Effector CD8-positive, alpha-beta T cell (primary cell): ENCODE results near the gene HDLBP.

Experiments used
- DNase-seq: peaks from one replicate; lab custom pipeline; 2025; lab: John Stamatoyannopoulos, UW

Gene HDLBP

DNA sequence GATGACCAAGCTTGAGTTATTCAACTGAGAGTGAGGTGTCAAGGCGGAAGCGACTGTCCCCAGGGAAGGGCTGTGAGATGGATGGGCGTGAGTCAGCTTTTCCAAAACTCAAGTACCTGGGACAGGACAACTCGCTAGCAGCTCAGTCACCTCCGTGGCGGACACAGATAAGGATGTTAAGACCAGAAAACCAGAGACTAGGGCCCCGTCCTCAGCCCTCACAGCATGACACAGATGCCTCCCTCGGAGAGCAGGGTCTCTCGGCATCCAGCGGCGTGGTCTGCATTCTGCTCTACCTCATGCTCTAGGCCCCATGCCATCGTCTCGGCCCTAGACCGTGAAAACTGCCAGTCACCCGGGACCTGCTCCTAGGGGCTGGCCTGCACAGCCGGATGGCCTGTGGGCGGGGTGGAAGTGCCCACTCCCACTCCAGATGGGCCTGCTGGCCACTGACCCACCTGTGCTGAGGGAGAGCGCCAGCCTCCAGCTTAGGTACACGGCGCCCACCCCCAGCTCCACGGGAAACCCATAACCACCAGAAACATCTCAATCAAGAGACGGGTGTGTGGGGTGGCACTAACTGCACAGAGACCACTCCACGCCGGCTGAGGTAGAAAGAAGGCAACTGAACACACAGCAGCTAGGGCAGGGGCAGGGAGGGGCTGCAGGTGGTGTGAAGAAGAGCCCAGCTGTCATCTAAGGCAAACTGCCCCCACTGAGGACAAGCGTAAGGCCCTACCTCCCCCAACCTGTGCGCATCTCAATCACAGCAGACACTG, 87.2 kb downstream of the HDLBP start:
- DNase-seq, result no peak

DNA sequence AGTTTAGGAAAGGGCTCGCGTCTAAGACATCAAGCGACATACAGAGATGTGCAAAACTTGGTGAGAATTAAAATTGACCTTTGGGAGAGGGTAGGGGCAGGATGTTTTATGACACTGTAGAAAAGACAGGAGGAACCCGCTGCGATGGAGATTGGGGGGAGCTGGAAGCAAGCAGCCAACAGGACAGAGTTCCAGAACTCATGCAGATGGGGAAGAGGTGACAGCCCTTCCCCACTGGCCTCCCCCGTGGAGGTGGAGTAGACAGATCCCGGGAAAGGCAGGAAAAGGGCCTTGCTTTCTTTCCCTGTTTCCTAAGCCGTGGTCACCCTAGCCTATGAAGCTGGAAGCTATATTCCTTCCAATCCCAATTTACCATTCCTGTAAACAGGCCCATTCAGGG, 87.9 kb downstream of the HDLBP start:
- DNase-seq, result no peak

DNA sequence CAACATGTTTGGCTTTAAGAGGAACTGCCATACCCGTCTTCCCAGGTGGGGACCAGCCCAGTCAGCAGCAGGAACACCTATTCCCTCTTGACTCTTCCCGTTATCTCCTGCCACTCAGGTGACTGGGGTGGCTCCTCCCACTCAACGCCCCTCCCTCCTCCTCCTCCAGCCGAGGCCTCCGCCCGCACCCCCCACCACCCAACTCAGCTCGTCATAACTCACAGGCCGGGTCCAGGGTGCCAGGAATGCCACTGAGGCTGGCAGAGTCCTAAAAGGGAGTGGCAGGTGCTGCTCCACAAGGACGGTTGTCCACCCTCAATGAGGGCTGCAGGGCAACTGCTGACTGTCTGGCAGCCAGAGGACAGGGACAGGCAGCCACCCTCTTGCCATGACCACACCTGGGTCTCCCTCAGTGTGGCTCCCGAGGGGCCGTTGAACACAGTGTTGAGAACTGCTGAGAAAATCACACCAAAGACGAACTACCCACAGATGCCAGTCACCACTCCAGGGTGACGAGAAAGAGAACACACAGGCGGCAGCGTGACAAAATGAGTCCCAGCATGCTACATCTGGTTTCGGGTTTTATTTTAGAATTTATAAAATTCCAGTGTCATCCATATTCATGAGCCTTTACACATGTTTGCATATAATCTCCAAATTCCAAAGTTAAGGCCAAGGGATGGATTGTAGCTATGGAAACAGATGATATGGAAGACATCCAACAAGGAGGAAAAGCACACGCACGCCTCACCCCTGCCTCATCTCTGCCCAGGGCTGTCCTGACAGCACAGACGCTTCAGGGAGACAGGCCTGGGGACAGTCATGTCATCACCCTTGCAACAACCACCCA, 88.5 kb downstream of the HDLBP start:
- no peak for DNase-seq

DNA sequence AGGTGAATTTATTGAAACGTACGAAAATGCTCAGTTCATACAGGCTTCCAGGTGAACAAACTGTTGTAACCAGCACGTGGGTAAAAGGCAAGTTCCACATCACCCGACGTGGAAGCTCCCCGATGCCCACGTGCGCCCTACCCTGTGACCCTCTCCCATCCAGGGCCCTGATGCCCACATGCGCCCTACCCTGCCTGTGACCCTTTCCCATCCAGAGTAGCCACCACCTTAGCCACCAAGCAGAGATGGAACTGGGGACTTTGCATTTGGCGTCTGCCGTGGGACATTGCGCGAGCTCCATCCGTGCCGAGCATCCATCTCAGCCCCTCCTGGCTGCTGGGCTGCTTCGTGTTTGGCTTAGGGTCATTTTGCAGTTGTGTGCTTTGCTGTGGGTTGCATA, 89.5 kb downstream of the HDLBP start:
- no peak for DNase-seq

DNA sequence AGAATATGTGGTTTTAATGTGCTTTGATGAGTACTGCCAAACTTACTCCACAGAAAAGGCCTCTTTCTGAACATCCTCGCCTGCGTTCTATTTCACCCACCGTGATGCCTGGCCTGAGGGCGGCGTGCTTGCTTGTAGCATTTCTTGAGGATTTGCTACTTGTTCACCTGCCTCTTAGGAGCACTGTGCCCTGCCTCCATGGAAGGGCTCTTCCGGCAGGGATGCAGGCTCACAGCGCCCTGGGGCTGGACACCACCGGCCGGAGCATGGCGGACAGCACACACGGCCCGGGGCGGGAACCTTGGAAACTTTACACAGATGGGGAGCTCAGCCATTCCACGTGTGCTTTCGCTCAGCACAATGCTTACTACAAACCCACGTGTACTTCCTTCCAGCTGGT, 89.9 kb downstream of the HDLBP start:
- DNase-seq, result no peak

DNA sequence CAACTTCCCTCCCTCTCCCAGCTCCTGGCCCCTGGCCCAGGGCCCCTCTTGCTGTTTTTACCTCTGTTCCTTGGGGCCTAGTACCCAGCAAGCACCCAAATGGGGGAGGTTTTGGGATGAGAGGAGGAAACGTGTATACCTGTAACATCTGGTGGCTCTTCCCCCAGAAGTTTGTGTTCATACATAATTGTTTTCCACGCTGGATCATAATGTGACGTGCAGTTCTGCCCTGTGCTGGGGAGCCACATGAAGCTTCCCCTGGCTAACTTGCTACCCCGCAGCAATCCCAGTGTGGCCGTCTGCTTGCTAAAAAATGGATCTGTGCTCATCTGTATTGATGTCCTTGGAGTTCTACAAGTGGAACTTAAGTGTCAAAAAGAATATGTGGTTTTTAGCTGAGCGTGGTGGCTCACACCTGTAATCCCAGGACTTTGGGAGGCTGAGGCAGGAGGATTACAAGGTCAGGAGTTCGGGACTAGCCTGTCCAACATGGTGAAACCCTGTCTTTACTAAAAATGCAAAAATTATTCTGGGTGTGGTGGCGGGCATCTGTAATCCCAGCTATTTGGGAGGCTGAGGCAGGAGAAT, 90.5 kb downstream of the HDLBP start:
- no peak for DNase-seq

DNA sequence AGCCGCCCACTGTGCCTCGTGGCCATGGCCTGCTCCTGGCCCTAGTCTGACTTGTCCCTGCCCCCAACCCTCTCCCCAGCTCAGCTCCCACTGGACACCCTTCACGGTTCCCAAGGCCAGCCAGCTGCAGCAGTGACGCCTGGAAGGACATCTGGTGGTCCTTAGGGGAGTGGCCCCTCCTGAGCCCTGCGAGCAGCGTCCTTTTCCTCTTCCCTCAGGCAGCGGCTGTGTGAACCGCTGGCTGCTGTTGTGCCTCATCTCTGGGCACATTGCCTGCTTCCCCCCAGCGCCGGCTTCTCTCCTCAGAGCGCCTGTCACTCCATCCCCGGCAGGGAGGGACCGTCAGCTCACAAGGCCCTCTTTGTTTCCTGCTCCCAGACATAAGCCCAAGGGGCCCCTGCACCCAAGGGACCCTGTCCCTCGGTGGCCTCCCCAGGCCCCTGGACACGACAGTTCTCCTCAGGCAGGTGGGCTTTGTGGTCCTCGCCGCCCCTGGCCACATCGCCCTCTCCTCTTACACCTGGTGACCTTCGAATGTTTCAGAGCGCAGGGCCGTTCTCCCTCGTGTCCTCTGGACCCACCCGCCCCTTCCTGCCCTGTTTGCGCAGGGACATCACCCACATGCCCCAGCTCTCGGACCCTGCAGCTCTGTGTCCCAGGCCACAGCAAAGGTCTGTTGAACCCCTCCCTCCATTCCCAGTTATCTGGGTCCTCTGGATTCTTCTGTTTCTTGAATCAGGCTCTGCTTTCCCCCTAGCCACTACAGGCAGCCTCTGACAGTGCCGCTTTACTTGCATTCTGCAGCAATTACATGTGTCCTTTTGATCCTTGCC, 91.2 kb downstream of the HDLBP start:
- no peak for DNase-seq

DNA sequence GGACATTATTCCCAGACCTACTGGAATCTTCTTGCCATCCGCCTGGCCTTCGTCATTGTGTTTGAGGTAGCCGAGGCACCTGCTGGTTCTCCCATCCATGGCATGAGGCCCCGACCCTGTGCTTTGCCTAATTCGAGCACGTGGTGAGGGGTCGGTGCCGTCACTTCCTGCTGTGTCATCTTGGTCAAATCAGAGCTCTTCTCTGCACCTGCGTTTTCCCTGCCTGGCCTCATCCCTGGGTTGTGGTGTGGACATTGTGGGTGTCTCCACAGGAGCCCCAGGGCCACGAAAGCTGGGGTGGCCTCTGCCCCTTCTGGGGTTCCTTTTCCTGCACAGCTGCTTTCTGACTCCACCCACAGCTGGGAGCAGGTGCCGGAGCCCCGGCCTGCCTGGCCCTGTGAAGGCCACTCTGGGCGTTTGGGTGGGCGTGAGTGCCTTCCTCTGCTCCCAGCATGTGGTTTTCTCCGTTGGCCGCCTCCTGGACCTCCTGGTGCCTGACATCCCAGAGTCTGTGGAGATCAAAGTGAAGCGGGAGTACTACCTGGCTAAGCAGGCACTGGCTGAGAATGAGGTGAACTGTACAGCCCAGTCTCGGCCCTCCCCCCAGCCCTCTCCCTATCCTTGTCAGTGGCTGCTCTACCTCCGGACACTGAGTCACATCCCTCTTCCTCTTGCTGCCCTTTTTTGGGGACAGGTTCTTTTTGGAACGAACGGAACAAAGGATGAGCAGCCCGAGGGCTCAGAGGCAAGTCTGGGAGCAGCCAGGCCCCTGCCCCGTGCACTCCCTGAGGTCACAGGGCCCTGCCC, 92.1 kb downstream of the HDLBP start:
- DNase-seq, result no peak

DNA sequence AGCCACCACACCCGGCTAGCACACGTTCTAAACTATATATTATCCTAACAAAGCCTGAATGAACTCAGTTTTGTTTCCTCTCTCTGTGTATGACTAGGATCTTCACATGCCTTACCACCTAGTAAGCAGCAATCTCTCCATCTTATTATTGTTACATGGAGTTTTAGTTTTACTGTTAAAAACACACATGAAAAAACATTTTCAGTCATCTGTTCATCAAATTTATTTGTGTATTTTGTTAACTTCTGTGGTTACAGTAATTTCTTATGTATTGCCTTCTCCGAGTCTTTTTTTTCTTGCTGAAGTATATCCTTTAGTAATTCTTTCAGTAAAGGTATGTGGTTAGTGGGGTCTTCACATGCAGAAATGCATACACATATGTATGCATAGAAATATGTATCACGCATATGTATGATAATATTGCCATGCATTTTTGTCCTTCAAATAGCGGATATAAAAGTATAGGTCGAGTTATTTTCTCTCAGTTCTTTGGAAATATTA, 95.6 kb downstream of the HDLBP start:
- DNase-seq, result no peak

DNA sequence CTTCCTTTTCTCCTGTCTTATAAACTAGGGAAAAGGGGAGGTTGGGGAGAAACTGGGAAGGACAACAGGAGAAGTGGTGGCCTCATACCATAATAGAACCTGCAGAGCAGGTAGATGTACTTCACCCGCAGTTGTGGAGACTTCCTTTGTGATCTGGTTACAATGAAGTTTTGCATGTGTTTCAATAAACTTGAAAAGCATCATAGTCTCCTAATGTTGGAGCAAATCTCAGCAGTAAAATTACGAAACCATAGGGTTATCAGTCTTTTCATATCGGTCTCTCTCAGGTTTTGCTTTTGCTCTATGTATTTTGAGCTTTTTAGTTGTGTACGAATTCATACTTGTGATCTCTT, 96.5 kb downstream of the HDLBP start:
- no peak for DNase-seq

DNA sequence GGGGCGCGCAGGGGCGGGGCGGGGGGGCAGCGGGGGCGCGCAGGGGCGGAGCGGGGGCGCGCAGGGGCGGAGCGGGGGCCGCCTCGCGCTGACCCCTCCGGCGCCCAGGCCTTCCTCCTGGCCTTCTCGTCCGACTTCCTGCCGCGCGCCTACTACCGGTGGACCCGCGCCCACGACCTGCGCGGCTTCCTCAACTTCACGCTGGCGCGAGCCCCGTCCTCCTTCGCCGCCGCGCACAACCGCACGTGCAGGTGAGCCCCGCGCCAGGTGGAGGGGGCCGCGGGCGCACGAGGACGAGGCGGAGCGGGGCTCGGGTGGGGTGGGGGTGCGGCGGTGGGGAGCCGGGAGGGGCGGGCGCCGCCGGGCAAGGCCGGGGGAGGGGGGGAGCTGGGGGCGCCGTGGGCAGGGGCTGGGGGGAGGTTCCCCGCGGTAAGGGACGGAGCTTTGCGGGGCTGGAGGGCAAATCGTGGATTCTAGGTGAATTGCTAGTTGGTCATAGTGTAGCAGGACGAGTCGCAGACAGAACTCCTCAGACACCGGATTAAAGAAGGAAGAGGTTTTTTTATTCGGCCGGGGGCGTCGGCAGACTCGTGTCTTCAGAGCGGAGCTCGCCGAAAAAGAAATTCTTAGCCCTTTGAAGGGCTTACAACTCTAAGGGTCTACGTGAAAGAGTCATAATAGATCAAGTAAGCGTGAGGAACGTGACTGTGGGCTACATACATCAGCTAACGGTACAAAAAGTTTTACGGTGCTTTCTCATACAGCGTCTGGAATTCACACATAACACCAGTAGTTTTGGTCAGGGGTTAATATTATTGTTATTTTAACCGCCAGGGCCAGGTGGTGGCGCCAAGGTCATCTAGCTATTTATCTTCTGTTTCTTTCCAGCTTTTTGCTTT, 97.1 kb downstream of the HDLBP start:
- DNase-seq, result peak; percentile 11

DNA sequence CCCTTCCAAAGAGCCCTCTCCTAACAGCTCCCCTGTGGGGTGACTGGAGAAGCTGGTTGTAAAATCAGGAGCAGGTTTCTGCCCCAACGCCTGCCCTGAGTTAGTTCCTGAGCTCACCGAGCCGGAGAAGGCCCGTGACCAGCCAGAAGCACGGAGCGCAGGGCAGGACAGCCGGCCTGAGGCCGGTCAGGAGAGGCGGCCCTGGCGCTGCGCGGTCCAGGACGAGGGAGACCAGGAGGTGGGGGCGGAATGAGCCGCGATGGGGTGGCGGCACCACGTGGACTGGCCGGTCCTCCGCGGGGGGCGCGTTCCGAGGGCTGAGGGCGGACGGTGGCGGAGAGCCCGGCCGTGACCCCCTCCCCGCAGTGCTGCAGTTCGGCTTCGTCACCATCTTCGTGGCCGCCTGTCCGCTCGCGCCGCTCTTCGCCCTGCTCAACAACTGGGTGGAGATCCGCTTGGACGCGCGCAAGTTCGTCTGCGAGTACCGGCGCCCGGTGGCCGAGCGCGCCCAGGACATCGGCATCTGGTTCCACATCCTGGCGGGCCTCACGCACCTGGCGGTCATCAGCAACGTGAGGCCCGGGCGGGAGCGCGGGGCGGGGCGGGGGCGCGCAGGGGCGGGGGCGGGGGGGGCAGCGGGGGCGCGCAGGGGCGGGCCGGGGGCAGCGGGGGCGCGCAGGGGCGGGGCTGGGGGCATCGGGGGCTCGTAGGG, 98.0 kb downstream of the HDLBP start:
- peak; percentile 10 for DNase-seq

DNA sequence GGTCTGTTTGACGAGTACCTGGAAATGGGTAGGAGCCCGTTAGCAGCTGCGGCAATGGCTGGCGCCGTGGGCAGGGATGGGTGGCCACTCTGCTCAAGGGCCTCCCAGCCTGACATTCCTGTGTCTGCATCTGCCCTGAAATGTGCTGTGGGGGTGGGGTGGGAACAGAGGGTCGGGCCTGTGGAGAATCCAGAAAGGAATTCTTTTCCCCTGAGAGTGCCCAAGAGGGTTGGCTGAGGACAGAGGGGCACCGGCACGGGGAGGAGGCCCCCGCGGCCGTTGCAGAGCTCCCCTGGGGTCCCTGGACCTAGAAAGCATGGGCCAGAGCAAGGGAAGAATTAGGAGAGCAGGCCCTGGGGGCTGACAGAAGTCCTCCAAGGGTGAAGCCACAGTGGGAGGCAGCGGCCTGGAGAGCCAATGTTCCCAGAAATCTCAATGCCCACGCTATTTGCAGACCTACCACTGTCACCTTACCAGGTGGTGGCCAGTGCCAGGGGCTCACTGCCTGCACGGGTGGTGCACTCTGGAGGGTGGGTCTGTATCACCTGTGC, 99.2 kb downstream of the HDLBP start:
- DNase-seq, result no peak

DNA sequence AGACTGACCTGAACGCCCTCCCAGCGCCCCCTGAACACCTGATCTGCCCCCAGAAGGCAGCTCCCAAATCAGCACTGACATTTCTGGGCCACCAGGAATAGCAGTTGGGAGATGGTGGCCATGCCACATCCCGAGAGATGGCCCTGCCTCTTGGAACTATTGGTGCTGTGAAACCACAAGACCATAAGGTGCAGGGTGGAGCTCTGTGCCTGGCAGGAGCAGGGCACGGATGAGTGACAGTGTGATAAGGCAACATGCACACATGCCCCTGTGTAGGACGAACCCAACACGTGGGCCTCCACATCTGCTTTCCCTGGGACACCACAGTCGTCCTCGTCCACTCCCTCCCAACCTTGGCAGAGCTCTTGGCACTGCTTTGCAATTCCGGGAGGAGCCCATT, 100.1 kb downstream of the HDLBP start:
- DNase-seq, result no peak

DNA sequence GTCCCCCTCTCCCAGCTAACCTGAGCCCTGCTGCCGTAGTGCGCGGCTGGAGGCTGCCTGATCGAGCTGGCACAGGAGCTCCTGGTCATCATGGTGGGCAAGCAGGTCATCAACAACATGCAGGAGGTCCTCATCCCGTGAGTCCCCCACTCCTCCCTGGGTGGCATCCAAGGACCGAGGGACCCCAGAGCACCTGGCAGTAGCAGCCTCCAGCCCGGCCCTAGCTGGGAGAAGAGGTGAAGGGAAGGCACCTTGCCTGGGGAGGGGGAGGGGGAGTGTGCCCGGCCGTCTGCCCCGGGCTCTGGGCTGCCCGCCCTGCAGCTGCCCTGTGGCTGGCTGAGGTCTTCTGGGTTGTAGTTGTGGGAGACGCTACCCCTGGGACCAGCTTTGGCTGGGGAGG, 100.7 kb downstream of the HDLBP start:
- DNase-seq, result no peak

DNA sequence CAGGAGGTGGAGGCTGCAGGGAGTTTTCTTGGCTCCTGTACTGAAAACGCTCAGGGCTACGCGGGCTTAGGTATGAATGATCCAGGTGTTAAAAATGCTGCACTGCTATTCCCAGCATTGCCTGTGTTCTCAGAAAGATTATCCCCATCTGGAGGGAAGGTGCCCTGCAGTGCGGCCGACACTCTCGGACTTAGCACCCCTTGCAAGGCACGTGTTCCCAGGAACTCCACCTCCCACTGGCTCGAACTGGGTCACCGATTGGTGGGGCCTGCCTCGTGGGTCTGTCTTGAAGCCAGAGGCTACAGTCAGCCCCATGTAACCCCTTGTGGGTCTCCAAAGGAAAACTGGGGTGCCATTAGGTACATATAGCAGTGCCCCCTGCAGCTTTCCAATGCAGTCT, 101.3 kb downstream of the HDLBP start:
- no peak for DNase-seq

DNA sequence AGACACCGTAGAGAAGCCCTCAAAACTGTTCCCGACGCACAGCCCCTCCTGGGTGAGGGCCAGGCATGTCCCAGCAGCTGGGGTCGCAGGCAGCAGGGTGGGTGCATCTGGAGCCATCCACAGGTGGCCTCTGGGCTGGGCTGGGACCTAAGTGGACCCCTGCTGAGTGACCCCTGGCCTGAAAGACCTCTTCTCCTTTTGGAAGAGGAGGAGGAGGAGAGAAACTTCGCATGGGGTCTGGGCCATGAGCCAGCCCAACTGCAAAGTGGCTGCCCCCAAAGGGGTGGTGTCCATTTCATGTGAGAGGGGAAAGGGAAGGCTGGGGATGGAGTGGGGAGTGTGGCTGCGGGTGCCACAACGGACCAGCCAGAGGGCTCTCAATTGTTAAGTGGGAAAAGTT, 101.9 kb downstream of the HDLBP start:
- DNase-seq, result no peak

DNA sequence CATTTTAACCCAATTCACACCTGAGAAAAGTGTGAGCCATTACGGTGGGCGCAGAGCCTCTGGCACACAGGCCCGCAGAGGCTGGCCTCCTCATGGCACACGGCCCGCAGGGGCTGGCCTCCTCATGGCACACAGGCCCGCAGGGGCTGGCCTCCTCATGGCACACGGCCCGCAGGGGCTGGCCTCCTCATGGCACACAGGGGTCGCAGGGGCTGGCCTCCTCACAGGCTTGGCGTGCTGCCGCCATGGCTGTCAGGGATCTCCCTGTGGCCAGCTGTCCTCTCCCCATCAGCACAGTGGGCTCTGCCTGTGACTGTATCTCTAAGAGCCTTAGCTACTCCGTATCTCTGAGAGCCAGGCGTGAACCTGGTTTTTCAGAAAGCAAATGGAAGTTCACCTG, 102.4 kb downstream of the HDLBP start:
- no peak for DNase-seq

DNA sequence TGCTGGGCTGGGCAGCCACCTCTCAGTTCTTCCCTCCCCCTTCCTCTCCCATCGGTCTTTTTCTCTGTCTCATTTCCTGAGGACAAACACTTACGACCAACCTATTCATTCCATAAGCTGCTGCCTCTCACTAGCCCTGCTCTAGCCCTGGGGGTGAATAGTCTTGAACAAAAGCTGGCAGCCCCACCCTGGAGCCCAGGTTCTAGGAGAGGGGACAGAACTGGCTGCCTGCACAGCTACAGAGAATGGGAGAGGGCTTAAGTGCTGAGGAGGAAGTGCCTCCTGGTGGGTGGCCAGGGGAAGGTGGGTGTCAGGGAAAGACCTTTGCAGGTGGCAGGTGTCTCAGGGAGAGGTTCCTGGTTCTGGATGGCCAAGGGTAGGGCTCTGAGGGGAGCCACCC, 104.2 kb downstream of the HDLBP start:
- no peak for DNase-seq
